ENCODE measurements around the gene STARD13.

GRCh38 chr13:33132644-33133440 lies 152.7 kb downstream of the STARD13 start:
- TF ChIP-seq, protein P1, sequence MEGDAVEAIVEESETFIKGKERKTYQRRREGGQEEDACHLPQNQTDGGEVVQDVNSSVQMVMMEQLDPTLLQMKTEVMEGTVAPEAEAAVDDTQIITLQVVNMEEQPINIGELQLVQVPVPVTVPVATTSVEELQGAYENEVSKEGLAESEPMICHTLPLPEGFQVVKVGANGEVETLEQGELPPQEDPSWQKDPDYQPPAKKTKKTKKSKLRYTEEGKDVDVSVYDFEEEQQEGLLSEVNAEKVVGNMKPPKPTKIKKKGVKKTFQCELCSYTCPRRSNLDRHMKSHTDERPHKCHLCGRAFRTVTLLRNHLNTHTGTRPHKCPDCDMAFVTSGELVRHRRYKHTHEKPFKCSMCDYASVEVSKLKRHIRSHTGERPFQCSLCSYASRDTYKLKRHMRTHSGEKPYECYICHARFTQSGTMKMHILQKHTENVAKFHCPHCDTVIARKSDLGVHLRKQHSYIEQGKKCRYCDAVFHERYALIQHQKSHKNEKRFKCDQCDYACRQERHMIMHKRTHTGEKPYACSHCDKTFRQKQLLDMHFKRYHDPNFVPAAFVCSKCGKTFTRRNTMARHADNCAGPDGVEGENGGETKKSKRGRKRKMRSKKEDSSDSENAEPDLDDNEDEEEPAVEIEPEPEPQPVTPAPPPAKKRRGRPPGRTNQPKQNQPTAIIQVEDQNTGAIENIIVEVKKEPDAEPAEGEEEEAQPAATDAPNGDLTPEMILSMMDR (IDR thresholded peaks at IDR 0.05; ENCODE audit: insufficient read depth, low read length, poor library complexity, severe bottlenecking): no peak
- no peak for TF ChIP-seq EZH2phosphoT487 (conservative IDR thresholded peaks at IDR 0.05; ENCODE audit: low read length)
